Neural progenitor cell (in vitro differentiated cells): ENCODE measurements around the gene ACAD10. TPM values are rescaled to one million over a fixed set of nuclear protein-coding genes. Genes with fewer than 3 reads are reported as not detected.
A peak's percentile ranks its signal among the peaks of the same experiment; 100 is the strongest.

Experiments
- DNase-seq: peaks from one replicate; pipeline ENCODE4 v3.0.0-alpha.2; 2016; ENCODE audit warnings: low spot score
- H2AFZ ChIP-seq: fragments of 200-600 bp; sonication (generic); replicated peaks from 2 replicates; pipeline ENCODE4 v1.6.1; 2016; ENCODE audit warnings: antibody characterized with exemption
- H3F3A ChIP-seq: fragments of 200-600 bp; sonication (generic); 2 replicates; pipeline ENCODE4 v1.6.1; 2016; ENCODE audit warnings: antibody characterized with exemption, low read depth
- H3K27ac ChIP-seq: fragments of 200-600 bp; sonication (generic); 2 replicates; pipeline ENCODE4 v1.5.1; 2016; ENCODE audit warnings: mild to moderate bottlenecking
- H3K27me3 ChIP-seq: fragments of 200-600 bp; sonication (generic); 2 replicates; pipeline ENCODE4 v1.6.1; 2016; ENCODE audit warnings: mild to moderate bottlenecking, moderate library complexity
- H3K36me3 ChIP-seq: fragments of 200-600 bp; sonication (generic); 2 replicates; pipeline ENCODE4 v1.5.1; 2016
- H3K4me1 ChIP-seq: fragments of 200-600 bp; sonication (generic); 2 replicates; pipeline ENCODE4 v1.6.1; 2016; ENCODE audit warnings: mixed run types
- H3K4me2 ChIP-seq: fragments of 200-600 bp; sonication (generic); 2 replicates; pipeline ENCODE4 v1.6.1; 2016
- H3K4me3 ChIP-seq: fragments of 200-600 bp; sonication (generic); 2 replicates; pipeline ENCODE4 v1.5.1; 2016
- H3K79me2 ChIP-seq: fragments of 200-600 bp; sonication (generic); 2 replicates; pipeline ENCODE4 v1.6.1; 2016; ENCODE audit warnings: low read depth
- H3K9ac ChIP-seq: fragments of 200-600 bp; sonication (generic); 2 replicates; pipeline ENCODE4 v1.6.1; 2016
- H3K9me3 ChIP-seq: fragments of 200-600 bp; sonication (generic); 2 replicates; pipeline ENCODE4 v1.5.1; 2016; ENCODE audit warnings: low read depth
- H4K20me1 ChIP-seq: fragments of 200-600 bp; sonication (generic); 2 replicates; pipeline ENCODE4 v1.6.1; 2016; ENCODE audit warnings: low read depth
- H3K27ac Mint-ChIP-seq: 3 replicates; pipeline ENCODE4 v1.8.0; 2021; ENCODE audit warnings: mixed read lengths
- H3K27me3 Mint-ChIP-seq: 2 replicates; pipeline ENCODE4 v1.8.0; 2022; ENCODE audit warnings: low read depth, mild to moderate bottlenecking, inconsistent platforms, moderate library complexity, mixed read lengths; ENCODE audit not compliant: insufficient read depth
- H3K36me3 Mint-ChIP-seq: 3 replicates; pipeline ENCODE4 v1.8.0; 2021; ENCODE audit warnings: mixed read lengths
- H3K4me1 Mint-ChIP-seq: 3 replicates; pipeline ENCODE4 v1.8.0; 2021; ENCODE audit warnings: mixed read lengths
- H3K4me3 Mint-ChIP-seq: 3 replicates; pipeline ENCODE4 v1.8.0; 2021; ENCODE audit warnings: mild to moderate bottlenecking, moderate library complexity, mixed read lengths
- H3K9me3 Mint-ChIP-seq: 3 replicates; pipeline ENCODE4 v1.8.0; 2020; ENCODE audit warnings: mixed read lengths
- CTCF ChIP-seq: fragments of 200-600 bp; sonication (generic); IDR thresholded peaks from 2 replicates; pipeline ENCODE4 v1.5.1; 2017; ENCODE audit warnings: antibody characterized with exemption, mild to moderate bottlenecking
- EZH2 ChIP-seq: fragments of 200-600 bp; sonication (generic); IDR thresholded peaks from 2 replicates; pipeline ENCODE4 v1.6.1; 2017; ENCODE audit warnings: antibody characterized with exemption, mild to moderate bottlenecking, moderate library complexity
- EZH2phosphoT487 ChIP-seq: fragments of 200-600 bp; sonication (generic); IDR thresholded peaks from 2 replicates; pipeline ENCODE4 v1.6.1; 2017; ENCODE audit warnings: antibody characterized with exemption
- total RNA-seq: library from RNA; depleted of rRNA; stranded (reverse); fragments of >200 nt; gene quantifications from 2 replicates; pipeline ENCODE4 v1.2.3, GENCODE V29; 2015; ENCODE audit warnings: low replicate concordance

The ACAD10 gene
- total RNA-seq, 1 donor from 2014 or later, result 13.8 TPM

- no peaks in the 10 kb centered on the region for H3F3A ChIP-seq
- H3K79me2 ChIP-seq, result no peaks in the 10 kb centered on the region
- H3K27ac ChIP-seq, result no peak overlapping the region
- H3K27ac Mint-ChIP-seq, result no peak overlapping the region
- TF ChIP-seq EZH2phosphoT487 (no peak), EZH2 (no peak), CTCF (no peak)
- H3K9me3 ChIP-seq, result no peaks in the 10 kb centered on the region
- no peaks in the 10 kb centered on the region for H3K9me3 Mint-ChIP-seq
- no peaks in the 10 kb centered on the region for H3K27me3 ChIP-seq
- no peaks in the 10 kb centered on the region for H3K36me3 ChIP-seq
- no peaks in the 10 kb centered on the region for H3K27me3 Mint-ChIP-seq
- H3K4me3 Mint-ChIP-seq, result no peak overlapping the region
- no peak for DNase-seq
- no peak overlapping the region for H3K4me3 ChIP-seq
- H3K36me3 Mint-ChIP-seq, result peaks cover 21% of the 10 kb centered on the region
- H3K4me1 Mint-ChIP-seq, result no peaks in the 10 kb centered on the region
- H3K9ac ChIP-seq, result no peak overlapping the region
- H3K4me1 ChIP-seq, result no peaks in the 10 kb centered on the region
- no peak overlapping the region for H2AFZ ChIP-seq
- no peak overlapping the region for H3K4me2 ChIP-seq
- H4K20me1 ChIP-seq, result no peaks in the 10 kb centered on the region
Measured at GRCh38 chr12:111745211-111745610, 59.4 kb downstream of the ACAD10 start.

GRCh38 chr12:111747333-111747732 lies 61.5 kb downstream of the ACAD10 start:
- Histone ChIP-seq H3K4me2 (no peak overlapping the region), H3K79me2 (no peaks in the 10 kb centered on the region), H3K4me1 (no peaks in the 10 kb centered on the region), H3K4me3 (no peak overlapping the region), H2AFZ (no peak overlapping the region), H4K20me1 (no peaks in the 10 kb centered on the region), H3K9me3 (no peaks in the 10 kb centered on the region), H3K27me3 (no peaks in the 10 kb centered on the region), H3K36me3 (no peaks in the 10 kb centered on the region), H3K9ac (peak overlapping the region; percentile 8), H3F3A (no peaks in the 10 kb centered on the region), H3K27ac (no peak overlapping the region)
- Mint-ChIP-seq H3K27ac (no peak overlapping the region), H3K4me3 (no peak overlapping the region), H3K9me3 (no peaks in the 10 kb centered on the region), H3K36me3 (peaks cover 21% of the 10 kb centered on the region), H3K4me1 (no peaks in the 10 kb centered on the region), H3K27me3 (no peaks in the 10 kb centered on the region)
- DNase-seq, result peak; percentile 28
- TF ChIP-seq CTCF (no peak), EZH2 (no peak), EZH2phosphoT487 (no peak)

GRCh38 chr12:111748151-111748672 lies 62.4 kb downstream of the ACAD10 start:
- H3K4me1 Mint-ChIP-seq, result no peaks in the 10 kb centered on the region

More at GRCh38 chr12:111748151-111748672, 62.4 kb downstream of the ACAD10 start:
- Mint-ChIP-seq H3K36me3 (peaks cover 17% of the 10 kb centered on the region), H3K4me3 (no peak overlapping the region), H3K27me3 (no peaks in the 10 kb centered on the region), H3K27ac (no peak overlapping the region), H3K9me3 (no peaks in the 10 kb centered on the region)
- no peaks in the 10 kb centered on the region for H3K36me3 ChIP-seq
- H3K27ac ChIP-seq, result no peak overlapping the region
- no peaks in the 10 kb centered on the region for H3K9me3 ChIP-seq
- H3F3A ChIP-seq, result no peaks in the 10 kb centered on the region
- H3K27me3 ChIP-seq, result no peaks in the 10 kb centered on the region
- DNase-seq, result no peak
- H3K9ac ChIP-seq, result no peak overlapping the region
- no peak overlapping the region for H3K4me3 ChIP-seq
- H4K20me1 ChIP-seq, result no peaks in the 10 kb centered on the region
- no peaks in the 10 kb centered on the region for H3K4me1 ChIP-seq
- TF ChIP-seq CTCF (no peak), EZH2phosphoT487 (no peak), EZH2 (no peak)
- no peak overlapping the region for H3K4me2 ChIP-seq
- H3K79me2 ChIP-seq, result no peaks in the 10 kb centered on the region
- no peak overlapping the region for H2AFZ ChIP-seq
